Suppressor macrophage (primary cell): ENCODE measurements around the gene PPFIBP1.

Experiments used
- DNase-seq, 4 experiments: peaks; one replicate each; pipeline ENCODE4 v3.0.0-alpha.2; 2020 to 2022

PPFIBP1 gene

DNA sequence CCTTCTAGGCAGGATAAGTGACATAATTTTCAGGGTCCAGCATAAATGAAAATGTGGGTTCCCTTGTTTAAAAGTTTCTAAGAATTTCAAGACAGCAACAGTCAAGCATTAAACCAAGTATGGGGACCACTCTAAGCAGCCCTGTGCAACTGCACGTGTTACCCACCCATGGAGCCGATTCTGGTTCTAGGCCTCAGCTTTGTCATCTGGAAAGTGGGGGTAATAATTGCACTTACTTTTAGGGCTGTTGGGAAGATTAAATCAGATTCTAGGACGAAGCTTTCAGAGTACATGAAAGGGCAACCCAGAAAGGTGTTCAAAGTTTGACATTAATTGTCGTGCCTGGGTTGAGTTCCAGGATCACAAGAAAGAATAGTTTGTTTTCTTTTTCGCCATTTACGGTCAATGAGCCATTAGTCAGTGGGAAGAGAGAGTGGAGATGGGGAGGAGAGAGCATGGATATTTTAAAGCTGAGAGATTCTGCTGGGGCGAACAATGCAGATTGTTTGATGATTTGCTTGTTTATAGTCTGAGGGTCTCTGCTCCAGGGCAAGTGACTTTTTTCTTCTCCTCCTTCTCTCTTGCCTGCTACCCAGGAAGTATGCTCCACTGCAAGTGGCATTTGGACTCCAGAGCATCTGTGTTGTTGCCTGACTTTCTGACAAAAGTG lies 10.7 kb upstream of the PPFIBP1 start:
- no peak for DNase-seq

DNA sequence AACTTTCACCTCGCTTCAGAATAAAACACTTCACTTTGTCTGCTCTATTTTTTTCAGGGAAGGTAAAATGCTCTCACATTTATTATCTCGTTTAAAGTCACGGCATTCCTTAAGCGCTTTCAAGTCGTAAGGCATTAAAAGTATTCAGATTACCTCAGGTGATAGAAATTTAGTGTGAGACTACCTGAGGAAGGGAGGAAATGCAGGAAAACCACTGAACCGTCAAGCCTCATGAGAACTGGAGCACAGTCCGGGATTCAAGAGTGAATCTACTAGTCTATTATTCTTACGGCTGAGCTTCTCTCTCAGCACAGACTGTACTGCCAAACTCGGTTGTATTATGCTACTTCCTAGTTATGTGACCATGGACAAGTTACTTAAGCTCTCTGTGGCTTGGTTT lies 8.3 kb upstream of the PPFIBP1 start:
- DNase-seq: no peak

DNA sequence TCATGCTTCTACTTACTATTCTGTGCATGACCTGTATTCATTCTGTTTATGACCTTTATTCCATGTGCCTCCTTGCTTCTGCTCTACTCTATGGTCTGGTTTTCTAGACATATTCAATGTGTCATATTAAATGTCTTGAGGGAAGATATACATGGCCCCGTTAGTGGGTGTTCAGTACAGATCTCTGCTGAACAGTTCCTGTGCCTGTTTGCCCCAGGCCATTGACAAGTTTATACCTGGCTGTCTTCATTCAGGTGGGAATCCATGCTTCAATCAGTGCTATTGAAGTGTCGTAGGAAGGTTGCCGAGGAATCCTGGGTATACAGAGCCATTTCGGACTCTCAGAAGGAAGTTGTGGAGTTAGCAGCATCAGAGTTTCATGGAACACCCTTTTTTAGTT lies 7.4 kb upstream of the PPFIBP1 start:
- no peak for DNase-seq

DNA sequence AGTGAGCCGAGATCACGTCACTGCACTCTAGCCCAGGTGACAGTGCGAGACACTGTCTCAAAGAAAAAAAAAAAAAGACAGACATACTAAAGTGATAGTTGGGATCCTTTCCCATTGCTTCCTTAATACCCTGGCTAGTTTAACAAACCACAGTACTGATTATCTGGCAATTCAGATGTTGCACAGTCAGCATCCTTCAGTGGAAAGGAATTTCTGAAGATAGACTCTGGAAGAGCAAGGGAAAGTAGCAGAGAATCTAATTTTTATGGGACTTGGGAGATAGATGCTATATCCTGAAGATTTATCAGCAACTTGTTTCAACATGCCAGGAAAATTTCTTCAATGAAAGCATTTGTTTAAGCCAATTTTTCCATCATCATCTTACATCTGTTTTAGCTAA lies 6.5 kb upstream of the PPFIBP1 start:
- no peak for DNase-seq

DNA sequence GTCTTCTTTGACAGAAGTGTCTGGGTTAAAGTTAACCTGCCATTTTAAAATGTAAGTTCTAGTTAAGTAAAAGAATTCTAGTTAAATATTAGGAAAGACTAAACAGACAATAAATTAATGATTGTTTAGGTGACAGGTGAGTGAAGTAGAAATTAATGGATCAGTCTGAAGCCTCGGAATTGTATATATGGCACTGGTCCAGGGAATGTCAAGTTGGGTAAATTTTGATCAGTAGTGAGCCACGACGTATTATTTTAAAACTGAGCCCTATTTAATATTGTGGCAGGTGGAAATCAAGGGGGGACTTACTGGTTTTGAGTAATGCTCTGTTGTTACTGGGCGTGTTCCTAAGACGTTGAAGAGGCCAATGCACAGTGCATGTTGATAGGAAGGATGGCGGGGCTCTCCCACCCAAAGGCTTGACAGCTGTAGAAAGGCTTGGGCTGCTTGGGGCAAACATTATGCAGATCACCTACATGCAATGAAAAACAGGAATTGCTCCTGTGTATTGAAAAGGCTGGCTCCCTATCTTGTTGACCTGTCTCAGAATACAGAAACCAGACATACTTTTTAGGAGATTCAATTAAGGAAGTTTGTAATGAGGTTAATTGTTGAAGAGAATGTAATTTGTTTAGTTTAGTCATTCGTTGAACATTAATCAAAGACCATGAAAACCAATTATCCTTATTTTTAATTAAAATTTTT lies 5.9 kb upstream of the PPFIBP1 start:
- DNase-seq: no peak

DNA sequence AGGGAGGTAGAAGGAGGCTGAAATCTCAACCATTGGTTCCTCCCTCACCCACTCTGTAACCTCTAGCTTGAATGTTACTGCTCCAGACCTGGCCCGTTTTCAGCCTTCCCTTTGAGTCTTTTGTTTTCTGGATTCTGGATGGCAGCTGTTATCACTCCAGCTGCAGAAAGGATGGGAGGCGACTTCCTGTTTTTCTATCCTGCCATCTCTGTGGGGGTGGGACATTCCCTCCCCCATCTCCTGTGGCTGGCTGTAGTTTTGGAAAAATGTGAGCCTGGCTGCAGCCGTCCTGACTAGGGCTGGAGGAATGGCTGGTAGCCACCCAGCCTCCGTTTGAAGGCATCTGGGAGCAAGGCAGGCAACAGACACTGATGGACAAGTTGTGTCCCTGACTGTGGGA lies 2.9 kb upstream of the PPFIBP1 start:
- DNase-seq: no peak

DNA sequence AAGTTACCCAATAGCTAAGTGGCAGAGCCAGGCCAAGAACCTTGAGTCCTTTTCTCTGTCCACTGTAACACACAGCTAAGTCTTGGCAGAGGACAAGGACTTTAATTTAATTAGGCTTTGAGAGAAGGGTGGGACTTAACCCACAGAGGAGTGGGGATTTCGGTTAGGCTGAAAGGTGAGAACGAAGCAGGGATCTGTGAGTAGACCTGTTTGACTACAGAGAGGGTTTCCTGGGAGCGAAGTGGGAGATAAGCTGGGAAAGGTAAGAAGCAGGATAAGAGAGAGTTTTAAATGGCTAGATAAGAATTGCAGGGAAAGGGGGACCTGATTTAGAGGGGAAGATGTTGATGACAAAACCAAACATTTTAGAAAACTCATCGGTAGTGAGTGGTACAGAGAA lies 2.0 kb upstream of the PPFIBP1 start:
- no peak for DNase-seq

DNA sequence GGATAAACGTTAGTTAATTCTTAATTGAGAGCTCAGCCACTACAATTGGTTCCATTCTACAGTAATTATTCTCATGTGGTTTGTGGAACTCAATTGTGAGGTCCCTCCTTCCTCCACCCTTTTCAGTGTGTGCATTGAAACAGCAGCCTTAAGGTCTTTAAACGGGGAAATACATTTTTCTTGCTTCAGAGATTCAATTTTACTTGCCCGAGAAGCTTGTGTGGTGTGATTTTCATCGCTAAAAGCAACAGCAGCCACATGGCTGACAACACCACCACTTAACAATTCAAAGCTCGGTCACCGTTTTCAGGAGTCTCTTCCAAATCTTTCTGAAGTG lies 733 bp upstream of the PPFIBP1 start:
- peak in 3 of 4 experiments; percentile 6 to 30 (median 12) for DNase-seq

DNA sequence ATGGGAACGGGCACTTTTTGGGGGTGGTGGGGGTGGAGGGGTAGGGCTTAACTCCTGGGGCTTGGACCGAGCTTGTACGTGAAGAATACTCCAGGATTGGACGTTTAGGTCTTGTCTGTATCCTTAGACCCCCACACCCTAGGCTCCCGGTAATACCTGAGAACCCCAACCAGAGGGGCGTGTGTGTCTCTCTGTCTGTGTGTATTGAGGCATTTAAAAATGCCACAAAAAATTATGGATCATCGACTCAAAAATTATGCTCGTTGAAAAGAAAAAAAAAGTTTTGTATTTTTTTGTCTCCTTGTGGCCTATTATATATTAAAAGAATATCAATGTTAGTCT lies 459 bp downstream of the PPFIBP1 start:
- DNase-seq: no peak

DNA sequence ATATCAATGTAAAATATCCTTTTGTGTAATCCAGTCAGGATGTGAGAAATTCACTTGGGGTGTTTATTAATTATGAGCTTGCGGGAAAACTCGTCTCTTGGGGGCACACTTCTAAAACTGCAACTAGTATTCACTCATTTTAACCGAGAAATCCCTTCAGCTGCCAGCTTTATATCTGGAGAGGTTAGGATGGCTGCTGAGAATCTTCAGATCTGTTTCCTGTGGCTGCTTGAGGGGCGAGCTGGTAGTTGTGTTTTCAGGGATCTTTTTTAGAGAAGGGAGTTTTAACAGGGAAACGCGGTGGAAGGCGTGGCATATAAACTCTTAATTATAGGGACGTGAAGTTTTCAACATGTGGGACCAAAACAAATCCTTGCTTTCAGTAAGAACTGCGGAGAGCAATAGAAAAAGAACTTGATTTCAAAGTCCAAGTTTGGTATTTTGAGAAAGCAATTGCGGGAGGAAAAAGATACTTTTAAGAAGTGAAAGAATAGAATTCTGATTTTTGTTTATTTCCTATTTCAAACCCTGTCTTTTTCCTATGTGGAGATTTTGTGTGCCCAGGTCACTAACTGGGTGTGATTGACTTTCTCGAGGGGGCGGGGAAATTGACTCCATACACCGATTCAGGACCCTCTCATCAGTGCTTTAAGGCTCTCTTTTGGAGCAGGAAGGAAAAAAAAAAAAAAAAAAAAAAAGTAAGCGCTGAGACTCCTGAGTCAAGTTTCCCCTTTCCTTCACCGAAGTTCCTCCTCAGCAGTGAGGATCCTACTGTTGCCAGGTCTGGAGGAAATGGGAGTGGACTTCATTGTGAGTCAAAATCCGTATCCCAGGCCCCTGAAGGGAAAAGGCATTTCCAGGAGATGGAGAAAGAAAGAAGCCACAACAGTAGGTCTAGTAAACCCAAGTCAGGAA lies 1.1 kb downstream of the PPFIBP1 start:
- DNase-seq: peak; percentile 21 to 58 (median 50)

DNA sequence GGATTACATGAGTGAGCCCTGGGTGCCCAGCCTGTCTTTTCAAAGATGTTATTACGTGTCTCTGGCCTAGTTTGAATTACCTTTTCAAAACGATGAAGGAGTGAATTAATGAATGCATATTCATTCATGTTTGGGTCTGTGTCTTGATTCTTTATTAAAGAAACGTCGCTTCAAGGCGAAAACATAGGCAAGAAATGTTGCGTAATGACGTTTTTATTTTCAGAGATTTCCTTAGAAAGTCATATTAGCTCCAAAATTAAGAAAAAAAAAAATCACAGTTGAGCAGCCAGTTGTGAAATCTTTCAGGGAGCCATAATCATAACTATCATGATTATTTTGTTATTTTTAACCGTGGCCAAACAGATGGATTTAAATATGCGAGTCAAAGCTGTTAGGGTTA lies 3.5 kb downstream of the PPFIBP1 start:
- no peak for DNase-seq

DNA sequence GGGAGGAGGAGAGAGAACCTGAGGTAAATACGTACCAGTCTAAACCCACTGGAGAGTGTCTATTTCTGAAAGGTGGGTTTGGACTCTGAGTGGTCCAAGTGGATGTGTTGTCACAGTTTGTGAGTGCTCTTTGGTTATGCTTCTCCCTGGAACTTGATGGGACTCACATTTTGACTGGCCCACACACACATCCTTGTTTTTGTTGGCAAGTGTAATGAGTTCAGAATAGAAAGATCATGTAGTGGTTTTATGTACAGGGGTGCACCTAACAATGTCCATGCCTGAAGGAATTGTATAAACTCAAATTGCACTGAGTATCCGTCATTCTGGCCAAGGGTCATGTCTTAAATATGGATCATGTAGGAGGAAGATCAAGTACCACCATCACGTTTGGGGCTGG lies 4.8 kb downstream of the PPFIBP1 start:
- no peak for DNase-seq

DNA sequence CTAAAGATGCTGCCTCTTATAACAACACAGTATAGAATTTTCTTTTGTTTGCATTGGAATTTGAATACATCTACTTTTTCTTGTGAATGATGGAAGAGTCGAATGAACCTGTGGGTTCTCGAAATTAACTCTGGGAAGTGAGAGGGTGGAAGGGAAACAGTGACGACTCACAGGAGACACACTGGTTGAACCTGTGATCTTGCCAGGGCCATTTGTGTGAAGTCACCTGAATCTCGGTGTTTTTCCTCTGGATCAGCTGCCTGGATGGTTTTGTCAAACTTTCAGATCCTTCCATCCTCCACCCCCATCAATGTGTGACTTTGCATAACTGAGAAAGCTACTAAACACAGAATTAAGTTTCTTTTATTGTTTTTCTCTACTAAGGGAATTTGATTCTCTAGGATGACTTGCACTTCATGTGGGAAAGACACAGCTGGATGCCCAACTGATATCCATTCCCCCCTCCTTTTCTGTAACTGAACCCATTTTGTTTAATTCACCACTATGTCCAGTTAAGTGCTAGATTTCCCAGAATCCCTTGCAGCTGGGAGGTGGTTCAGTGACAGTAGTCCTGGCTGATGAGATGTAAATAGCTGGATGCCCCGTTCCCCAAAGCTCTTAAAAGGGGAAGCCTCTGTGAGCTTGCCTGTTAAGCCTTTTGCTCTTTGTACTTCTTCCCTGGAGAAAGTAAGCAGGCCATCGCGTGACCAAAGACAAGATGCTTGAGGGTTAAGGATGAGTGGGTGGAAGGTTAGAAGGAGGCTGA lies 6.3 kb downstream of the PPFIBP1 start:
- DNase-seq: peak; percentile 19 to 86 (median 48)

DNA sequence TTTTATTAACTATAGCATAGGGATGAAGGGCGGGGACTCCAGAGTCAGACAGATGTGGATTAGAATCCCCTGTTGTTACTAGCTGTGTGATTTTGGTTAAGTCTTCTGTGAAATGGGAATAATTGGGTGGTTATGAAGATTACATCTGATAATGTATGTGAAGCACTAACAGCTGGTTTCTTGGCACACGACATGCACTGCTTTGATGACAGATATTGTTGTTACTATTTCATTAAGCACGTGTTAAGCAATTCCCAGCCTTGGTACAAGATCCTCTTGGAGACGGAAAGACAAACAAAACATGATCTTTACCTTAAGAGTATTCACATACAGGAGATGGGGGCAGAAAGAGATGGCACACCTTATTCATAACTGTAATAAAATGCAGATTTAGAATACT lies 7.9 kb downstream of the PPFIBP1 start:
- DNase-seq: no peak

DNA sequence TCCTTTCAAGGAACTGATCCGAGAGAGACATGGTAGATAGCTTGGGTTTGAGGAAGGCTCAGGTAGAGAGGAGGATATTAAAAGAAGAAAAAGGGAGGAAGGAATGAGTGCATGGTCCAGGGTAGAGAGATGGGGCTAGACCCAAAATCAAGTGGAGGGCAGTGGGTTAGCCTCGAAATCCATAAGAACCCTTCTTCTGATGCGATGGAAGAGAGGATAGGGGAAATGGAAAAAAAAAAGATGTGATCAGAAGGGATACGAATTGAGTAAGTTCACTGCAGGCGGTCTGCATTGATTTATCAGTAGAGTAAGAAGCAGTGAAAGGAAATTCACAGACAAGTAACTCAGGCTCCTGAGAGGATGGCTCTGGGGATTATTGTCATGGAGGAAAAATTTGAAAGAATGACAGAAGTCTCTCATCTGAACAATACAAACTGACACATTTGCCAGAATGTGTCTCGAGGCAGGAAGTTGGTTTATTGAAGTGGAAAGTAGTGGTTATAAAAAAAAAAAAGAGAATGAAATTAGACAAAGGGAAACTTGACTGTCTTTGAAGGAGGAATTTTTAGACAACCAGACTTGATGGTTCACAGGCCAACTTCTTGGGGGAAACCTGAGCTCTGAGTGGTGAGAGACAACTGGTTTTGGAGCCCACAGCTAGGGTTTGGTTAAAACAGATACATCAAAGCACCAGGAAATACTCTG lies 10.2 kb downstream of the PPFIBP1 start:
- DNase-seq: no peak

DNA sequence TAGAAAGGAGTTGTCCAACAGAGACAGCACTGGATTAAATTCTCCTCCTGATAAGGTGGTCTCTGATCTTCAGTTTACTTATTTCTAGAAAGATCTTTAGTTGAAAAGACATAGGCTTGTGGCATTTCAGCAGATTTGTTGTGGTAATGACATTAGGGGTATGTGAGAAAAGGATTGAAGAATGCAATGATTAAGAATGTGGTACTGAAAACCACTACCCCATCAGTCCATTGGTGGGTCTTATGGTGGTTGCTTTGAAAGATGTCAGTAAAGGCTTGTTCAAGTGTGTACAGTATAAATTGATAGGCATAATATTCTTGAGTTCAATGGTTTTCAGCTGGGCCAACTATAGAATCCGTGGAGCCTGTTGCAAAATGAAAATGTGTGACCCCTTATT lies 10.8 kb downstream of the PPFIBP1 start:
- no peak for DNase-seq

DNA sequence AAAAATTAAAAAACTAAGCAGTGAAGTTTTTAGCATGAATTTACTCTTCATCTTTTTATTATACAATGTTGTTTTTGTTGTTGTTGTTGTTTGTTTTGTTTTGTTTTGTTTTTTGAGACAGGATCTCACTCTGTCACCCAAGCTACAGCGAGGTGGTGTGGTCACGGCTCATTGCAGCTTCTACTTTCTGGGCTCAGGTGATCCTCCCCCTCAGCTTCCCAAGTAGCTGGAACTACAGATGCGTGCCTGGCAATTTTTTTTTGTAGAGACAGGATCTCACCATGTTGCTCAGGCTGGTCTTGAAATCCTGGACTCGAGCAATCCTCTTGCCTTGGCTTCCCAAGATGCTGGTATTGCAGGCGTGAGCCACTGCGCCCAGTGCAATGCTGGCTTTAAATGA lies 11.3 kb downstream of the PPFIBP1 start:
- no peak for DNase-seq

DNA sequence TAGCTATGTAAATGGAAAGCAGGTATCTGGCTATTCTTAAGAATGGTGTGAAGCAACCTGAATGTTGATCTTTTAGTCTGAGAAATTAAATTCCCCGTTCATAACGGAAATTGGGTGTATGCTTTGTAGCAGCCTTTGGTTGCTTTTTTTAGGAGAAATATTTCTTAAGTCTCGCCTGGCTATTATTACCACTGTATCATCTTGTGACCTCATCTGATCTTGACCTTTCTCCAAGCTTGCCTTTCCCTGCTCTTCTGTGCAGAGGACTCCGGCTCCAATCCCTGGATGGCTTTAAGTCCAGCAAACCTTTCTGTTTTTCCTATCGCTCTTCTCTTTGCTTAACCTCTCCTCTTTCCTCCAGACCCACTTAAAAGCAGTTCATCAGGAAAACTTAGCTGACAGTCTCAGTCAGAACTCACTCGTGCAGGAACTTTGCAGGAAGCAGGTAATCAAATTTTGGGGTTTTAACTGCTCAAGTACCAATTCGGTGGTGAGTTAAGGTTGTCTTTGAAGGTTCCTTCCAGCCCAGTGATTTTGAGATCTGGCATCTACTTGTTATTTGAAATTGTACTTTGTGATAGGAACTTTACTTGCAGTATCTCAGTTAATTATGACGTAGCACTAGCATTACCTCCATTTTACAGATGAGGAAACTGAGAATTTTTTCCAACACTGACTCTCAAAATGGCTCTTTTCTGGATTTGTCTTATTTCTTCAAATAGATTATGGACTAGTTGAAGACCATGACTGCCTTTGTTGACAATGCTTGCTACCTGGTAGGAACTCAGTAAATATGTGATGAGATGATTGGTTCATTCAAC lies 14.1 kb downstream of the PPFIBP1 start:
- no peak for DNase-seq

DNA sequence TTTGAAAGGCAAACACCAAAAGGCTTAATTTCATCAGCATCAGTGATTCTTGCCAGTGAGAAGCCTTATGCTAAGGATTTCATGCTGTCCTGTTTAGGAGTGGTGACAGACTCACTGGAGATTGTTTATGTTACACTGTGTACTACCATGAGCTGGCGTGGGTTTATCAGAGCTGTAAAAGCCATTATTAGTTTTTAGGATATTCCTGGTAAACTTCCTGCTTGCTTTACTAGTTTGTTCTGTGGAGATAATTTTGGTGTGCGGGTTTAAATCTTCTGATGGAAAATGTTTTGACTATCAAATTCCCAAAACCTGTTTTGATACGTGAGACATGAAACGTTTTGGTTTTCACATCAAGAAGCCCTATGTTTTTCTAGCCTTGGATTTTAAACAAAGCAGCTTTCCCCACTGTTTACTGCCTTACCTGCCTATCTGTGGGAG lies 15.2 kb downstream of the PPFIBP1 start:
- DNase-seq: no peak

DNA sequence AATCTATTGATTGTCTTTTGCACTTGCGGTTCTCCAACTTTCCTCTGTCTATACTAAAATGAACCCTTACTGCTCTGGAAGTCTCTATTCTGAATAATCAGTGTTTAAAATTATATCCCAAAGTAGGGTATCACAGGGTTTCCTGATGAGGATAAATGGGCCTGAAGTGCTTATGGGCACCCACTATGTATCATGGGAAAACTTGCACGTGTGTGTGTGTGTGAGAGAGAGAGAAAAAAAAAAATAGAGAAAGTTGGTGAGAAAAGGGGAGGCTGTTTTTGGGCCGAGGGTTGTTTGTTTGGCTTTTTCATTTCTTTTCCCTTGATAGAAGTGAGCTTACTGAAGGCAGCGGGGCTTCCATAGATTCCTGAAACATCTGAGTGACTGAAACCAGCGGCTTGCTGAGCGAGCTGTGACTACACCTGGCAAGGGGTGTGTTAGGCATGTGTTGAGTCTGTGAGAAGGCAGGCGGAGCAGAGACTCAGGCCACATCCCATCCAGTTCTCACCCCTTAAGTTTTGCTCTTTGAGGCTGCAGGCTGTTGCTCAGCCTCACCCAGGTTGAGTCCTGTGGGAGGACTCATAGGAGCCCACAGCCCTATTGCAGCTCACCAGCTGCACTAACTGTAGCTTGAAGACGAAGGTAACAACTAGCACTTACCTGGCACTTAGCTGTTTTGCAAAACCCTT lies 17.2 kb downstream of the PPFIBP1 start:
- no peak for DNase-seq

DNA sequence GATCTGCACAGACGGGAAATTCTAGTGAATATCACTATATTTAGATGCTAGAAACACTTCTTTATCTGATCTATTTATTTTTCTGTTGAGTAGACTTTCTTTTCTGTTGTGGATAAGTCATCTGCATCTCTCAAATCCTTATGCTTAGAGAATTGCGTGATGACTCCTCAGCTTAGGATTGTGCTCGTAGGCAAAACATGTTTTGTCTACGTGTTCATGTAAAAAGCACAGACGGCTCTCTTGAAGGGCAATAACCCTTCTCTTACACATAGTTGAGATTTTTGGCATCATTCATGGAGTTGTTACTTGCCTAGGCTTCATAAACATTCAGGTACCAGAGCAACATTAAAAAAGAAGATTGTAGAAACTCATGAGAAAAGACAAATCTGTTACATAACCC lies 18.6 kb downstream of the PPFIBP1 start:
- DNase-seq: no peak
